K562 (cell line): ENCODE measurements around the gene PITPNC1. TPM values are rescaled to one million over a fixed set of nuclear protein-coding genes. Genes with fewer than 3 reads are reported as not detected.
A peak's percentile ranks its signal among the peaks of the same experiment; 100 is the strongest.

ENCODE experiments used
- ATAC-seq: fragments of 200-7000 bp; cut with Tn5 transposase; 3 replicates; pipeline ENCODE4 v1.9.1; 2020; ENCODE audit warnings: moderate library complexity
- BruUV-seq: library from RNA; stranded (reverse); fragments of 400-500 nt; replicated peaks from 2 replicates; lab custom pipeline; 2021; lab: Mats Ljungman, UMichigan
- CTCF ChIA-PET: fragments of 300-600 bp; formaldehyde crosslinking; extraction: SDS; loops from one replicate; lab custom pipeline; 2021; ENCODE audit warnings: low intra/inter-chr PET ratio; lab: Yijun Ruan, JAX
- POLR2A ChIA-PET: fragments of 300-600, 350-650 bp; sonication (Branson Sonifier 250); formaldehyde crosslinking; extraction: SDS; loops from one replicate; lab custom pipeline; 2021; ENCODE audit warnings: antibody characterized with exemption, inconsistent platforms; lab: Yijun Ruan, JAX
- DNase-seq, 4 experiments: peaks; one replicate each; pipeline versions ENCODE4 v3.0.0 to v3.0.0-alpha.2; 2011 to 2018; ENCODE audit warnings: low spot score in 3 of 4, mixed read lengths in 3 of 4; ENCODE audit errors: extremely low read depth in 1 of 4
- FAIRE-seq: peaks from 2 replicates; lab custom pipeline; 2011; peaks lifted over from hg19 to GRCh38; lab: Jason Lieb, UNC
- H2AFZ ChIP-seq: 2 replicates; pipeline ENCODE4 v1.6.0; 2011; ENCODE audit warnings: low read depth, low read length, control low read depth, inconsistent platforms
- H3K27ac ChIP-seq: fragments of 200-600 bp; 3 replicates; pipeline ENCODE4 v1.8.0; 2011; ENCODE audit warnings: low read depth, mild to moderate bottlenecking, control low read depth, inconsistent platforms, low read length, moderate library complexity, mixed read lengths; ENCODE audit errors: extremely low read depth
- H3K27me3 ChIP-seq, 2 experiments: fragments of 300-600 bp in 1 of 2; 2 replicates in 1 of 2; 3 replicates in 1 of 2; pipeline versions ENCODE4 v1.6.0 to v1.8.0; 2011; ENCODE audit warnings: inconsistent platforms in 2 of 2, low read length in 2 of 2, mild to moderate bottlenecking in 1 of 2, mixed read lengths in 1 of 2, moderate library complexity in 1 of 2; ENCODE audit not compliant: control insufficient read depth in 2 of 2, insufficient read depth in 2 of 2
- H3K36me3 ChIP-seq: fragments of 300-600 bp; 3 replicates; pipeline ENCODE4 v1.8.0; 2011; ENCODE audit warnings: mild to moderate bottlenecking, low read length, inconsistent platforms; ENCODE audit not compliant: control insufficient read depth, insufficient read depth
- H3K4me1 ChIP-seq, 2 experiments: fragments of 200-600 bp in 1 of 2; replicated peaks in 1 of 2; 2 replicates in 1 of 2; 3 replicates in 1 of 2; pipeline versions ENCODE4 v1.5.1 to v1.8.0; 2011; ENCODE audit warnings: inconsistent platforms in 2 of 2, low read length in 2 of 2, mild to moderate bottlenecking in 1 of 2, mixed read lengths in 1 of 2, moderate library complexity in 1 of 2; ENCODE audit not compliant: control insufficient read depth in 2 of 2, insufficient read depth in 2 of 2
- H3K4me2 ChIP-seq: 2 replicates; pipeline ENCODE4 v1.6.1; 2011; ENCODE audit warnings: low read length, control low read depth, inconsistent platforms, mixed read lengths; ENCODE audit not compliant: insufficient read depth
- H3K4me3 ChIP-seq: fragments of 200-600 bp; sonication (generic), shearing (Covaris generic); 2 replicates; pipeline ENCODE4 v1.5.1; 2016; ENCODE audit warnings: control low read depth, inconsistent platforms
- H3K79me2 ChIP-seq: fragments of 200-600 bp; 3 replicates; pipeline ENCODE4 v1.8.0; 2011; ENCODE audit warnings: low read length, inconsistent platforms; ENCODE audit not compliant: control insufficient read depth, insufficient read depth
- H3K9ac ChIP-seq, 2 experiments: 2 replicates each; pipeline versions ENCODE4 v1.6.0 to v1.6.1; 2011; ENCODE audit warnings: low read depth in 2 of 2, low read length in 2 of 2, control low read depth in 1 of 2, inconsistent platforms in 1 of 2, mild to moderate bottlenecking in 1 of 2, mixed read lengths in 1 of 2; ENCODE audit not compliant: insufficient read depth in 1 of 2
- H3K9me1 ChIP-seq: one replicate; pipeline ENCODE4 v1.6.0; 2011; ENCODE audit warnings: inconsistent platforms, mild to moderate bottlenecking, low read length, moderate library complexity; ENCODE audit not compliant: control insufficient read depth, insufficient read depth
- H3K9me3 ChIP-seq: replicated peaks from 2 replicates; pipeline ENCODE4 v1.5.1; 2011; ENCODE audit warnings: low read depth, low read length, inconsistent platforms; ENCODE audit not compliant: control insufficient read depth, insufficient read depth
- H4K20me1 ChIP-seq: replicated peaks from 2 replicates; pipeline ENCODE4 v1.6.1; 2011; ENCODE audit warnings: low read length, inconsistent platforms, mixed read lengths; ENCODE audit not compliant: control insufficient read depth, insufficient read depth
- C11orf30 ChIP-seq: fragments of 450-650 bp; IDR thresholded peaks from 2 replicates; pipeline ENCODE4 v1.6.1; 2016; ENCODE audit warnings: low read depth, mild to moderate bottlenecking
- CAMTA2 ChIP-seq: fragments of 250-450 bp; sonication (Bioruptor Pico); conservative IDR thresholded peaks from 2 replicates; pipeline ENCODE4 v1.5.1; 2022
- CBFA2T2 ChIP-seq: fragments of 450-650 bp; conservative IDR thresholded peaks from 2 replicates; pipeline ENCODE4 v1.6.1; 2017; ENCODE audit warnings: mild to moderate bottlenecking
- CEBPG ChIP-seq, 3 experiments: fragments of 200-800 bp in 1 of 3; sonication (Bioruptor generic) in 1 of 3; sonication (generic) in 1 of 3; formaldehyde crosslinking in 1 of 3; IDR thresholded peaks in 2 of 3; conservative IDR thresholded peaks in 1 of 3; 2 replicates each; pipeline versions ENCODE4 v1.6.1 to v1.8.0; 2016 to 2022; ENCODE audit warnings: missing compliant biosample characterization in 2 of 3, missing genetic modification characterization in 2 of 3, mild to moderate bottlenecking in 1 of 3, missing genetic modification reagents in 1 of 3
- FOSL1 ChIP-seq: fragments of 200-800 bp; sonication (Bioruptor generic); conservative IDR thresholded peaks from 2 replicates; pipeline ENCODE4 v1.6.1; 2016; ENCODE audit warnings: missing genetic modification characterization, missing compliant biosample characterization
- JUND ChIP-seq, 2 experiments: IDR thresholded peaks; 2 replicates in 1 of 2; 3 replicates in 1 of 2; pipeline ENCODE4 v1.6.1; 2011; ENCODE audit warnings: borderline replicate concordance in 2 of 2, low read depth in 2 of 2, low read length in 2 of 2, improper control_type of control experiment in 1 of 2, missing biosample characterization in 1 of 2, missing genetic modification characterization in 1 of 2, missing genetic modification reagents in 1 of 2
- MNT ChIP-seq, 2 experiments: fragments of 450-650 bp; conservative IDR thresholded peaks; 2 replicates each; pipeline ENCODE4 v1.6.1; 2017; ENCODE audit warnings: mild to moderate bottlenecking in 2 of 2, moderate library complexity in 2 of 2
- NFXL1 ChIP-seq: fragments of 450-650 bp; formaldehyde crosslinking; IDR thresholded peaks from 2 replicates; pipeline ENCODE4 v1.4.0; 2021; ENCODE audit warnings: mild to moderate bottlenecking
- PHB2 ChIP-seq: fragments of 450-650 bp; IDR thresholded peaks from 2 replicates; pipeline ENCODE4 v1.6.1; 2017; ENCODE audit warnings: low read depth
- SNAPC5 ChIP-seq: fragments of 250-450 bp; sonication (Bioruptor Pico); IDR thresholded peaks from 2 replicates; pipeline ENCODE4 v1.8.0; 2021; ENCODE audit warnings: moderate library complexity, mild to moderate bottlenecking, inconsistent platforms
- ZBTB33 ChIP-seq: sonication (generic); formaldehyde crosslinking; IDR thresholded peaks from 2 replicates; pipeline ENCODE4 v1.8.1; 2023; ENCODE audit warnings: mild to moderate bottlenecking, missing genetic modification reagents
- ZFX ChIP-seq: sonication (generic); formaldehyde crosslinking; IDR thresholded peaks from 2 replicates; pipeline ENCODE4 v1.8.0; 2022; ENCODE audit warnings: mild to moderate bottlenecking, missing genetic modification reagents, moderate library complexity
- ZNF77 ChIP-seq: fragments of 250-450 bp; sonication (Bioruptor Pico); IDR thresholded peaks from 2 replicates; pipeline ENCODE4 v1.5.0; 2020
- WGBS: fragments of 100-300 bp; shearing (Covaris generic); methylation state at CpG from one replicate; pipeline ENCODE4 v1.1.6; 2016; ENCODE audit warnings: low coverage, mixed read lengths; ENCODE audit not compliant: insufficient coverage; ENCODE audit errors: missing lambda C conversion rate; 5-methylcytosine and 5-hydroxymethylcytosine counted together
- in situ Hi-C: fragments of 300-500 bp; cut with MboI; formaldehyde crosslinking; loops from 4 replicates; pipeline ENCODE4 v1.15.0; 2018; ENCODE audit warnings: inconsistent platforms, mixed read lengths
- intact Hi-C: fragments of 100-400 bp; cut with micrococcal nuclease; formaldehyde crosslinking; loops from 2 replicates; pipeline ENCODE4 v1.14.2; 2022
- polyA plus RNA-seq, 8 experiments: library from polyadenylated mRNA; depleted of rRNA in 4 of 8; stranded (reverse) in 5 of 8; unstranded in 3 of 8; fragments of >200 nt; fragmentation: Nextera tagmentation in 2 of 8; fragmentation: Illumina TruSeq in 1 of 8; extraction: Ambion mirVana in 2 of 8; extraction: Trizol in 1 of 8; gene quantifications; 2 replicates each; pipeline versions ENCODE4 v1.2.1 to v1.2.3, GENCODE V29; 2011 to 2014; ENCODE audit warnings: inconsistent platforms in 1 of 8, missing spikeins in 1 of 8
- total RNA-seq, 7 experiments: library from RNA; depleted of rRNA in 6 of 7; stranded (reverse); fragments of >200 nt in 6 of 7; fragmentation: Illumina TruSeq in 2 of 7; extraction: Trizol in 2 of 7; gene quantifications; 2 replicates each; pipeline versions ENCODE4 v1.2.1 to v1.2.3, GENCODE V29; 2011 to 2021; ENCODE audit warnings: low replicate concordance in 1 of 7
- TF ChIP-seq, protein P1 (sequence below), 2 experiments: fragments of 450-650 bp in 1 of 2; sonication (generic) in 1 of 2; formaldehyde crosslinking in 1 of 2; IDR thresholded peaks in 1 of 2; conservative IDR thresholded peaks in 1 of 2; 2 replicates each; pipeline versions ENCODE4 v1.6.1 to v1.8.1; 2016 to 2023; ENCODE audit warnings: mild to moderate bottlenecking in 2 of 2, moderate library complexity in 2 of 2, inconsistent platforms in 1 of 2, missing genetic modification reagents in 1 of 2
- TF ChIP-seq, protein P2 (sequence below): sonication (generic); formaldehyde crosslinking; IDR thresholded peaks from 2 replicates; pipeline ENCODE4 v1.9.0; 2022; ENCODE audit warnings: mild to moderate bottlenecking, missing genetic modification reagents

PITPNC1 gene
- total and polyA plus RNA-seq, 9 of the 15 experiments (the other 6 are each of a cell fraction or from before 2014, with no cell fraction given): 0.11 to 1.1 (median 0.65) TPM

DNA sequence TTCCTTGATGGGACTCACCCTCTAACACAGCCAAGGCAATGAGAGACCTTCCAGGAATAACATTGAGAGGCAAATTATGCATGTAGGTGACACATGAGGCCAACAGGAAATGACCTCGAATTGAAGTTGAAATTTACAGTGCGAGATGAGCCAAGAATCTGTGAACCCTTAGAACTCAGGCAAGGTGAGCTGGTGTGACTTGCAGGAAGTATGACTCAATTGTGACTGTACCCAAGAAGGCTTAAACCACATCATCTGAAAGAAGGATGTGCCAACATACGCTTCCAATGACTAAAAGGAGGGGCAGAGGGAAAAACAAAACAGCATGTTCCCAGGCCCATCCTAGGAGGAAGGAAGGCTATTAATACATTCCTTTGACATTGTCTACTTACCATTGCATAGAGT, 44.8 kb downstream of the PITPNC1 start:
- POLR2A ChIA-PET: interaction anchor here (0.7 to 1.1 kb wide), 2 partner anchors 16 to 53 kb away, joined by 3 to 4 read pairs; no protein-coding TSS in a partner anchor
- Histone ChIP-seq H3K9ac (no peak overlapping the region), H3K4me3 (no peak overlapping the region), H3K4me2 (no peak overlapping the region), H4K20me1 (no peaks in the 10 kb centered on the region), H2AFZ (no peak overlapping the region), H3K79me2 (no peaks in the 10 kb centered on the region), H3K9me3 (no peaks in the 10 kb centered on the region), H3K36me3 (no peaks in the 10 kb centered on the region), H3K27ac (no peak overlapping the region), H3K9me1 (no peaks in the 10 kb centered on the region), H3K4me1 (no peaks in the 10 kb centered on the region; a peak in 1 of 5 replicates), H3K27me3 (peaks cover 13 to 35% of the 10 kb centered on the region in 2 experiments; a peak in 4 of 5 replicates)
- 0% methylated on average over 3 of the region's 3 CpGs for WGBS
- no peak for DNase-seq
- no peak for FAIRE-seq
- no TSS peak for BruUV-seq
- intact Hi-C loops: no loop called here
- CTCF ChIA-PET: no interaction called here
- ATAC-seq: no peak
- in situ Hi-C loops: no loop called here
- no peak for TF ChIP-seq CEBPG (CRISPR knock-in tag; IDR thresholded peaks at IDR 0.05)
- 0 out of 4 replicates have a peak, but pooled peaks of 1 of the 2 experiments have one; percentile 28 for TF ChIP-seq CEBPG (tag; conservative IDR thresholded peaks at IDR 0.05 in 1 of 2, IDR thresholded peaks at IDR 0.05 in 1 of 2)
- TF ChIP-seq, protein P1, sequence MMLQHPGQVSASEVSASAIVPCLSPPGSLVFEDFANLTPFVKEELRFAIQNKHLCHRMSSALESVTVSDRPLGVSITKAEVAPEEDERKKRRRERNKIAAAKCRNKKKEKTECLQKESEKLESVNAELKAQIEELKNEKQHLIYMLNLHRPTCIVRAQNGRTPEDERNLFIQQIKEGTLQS (IDR thresholded peaks at IDR 0.05): 0 out of 2 replicates have a peak, but pooled peaks have one; percentile 20
- TF ChIP-seq, protein P1 (CRISPR knock-in tag; conservative IDR thresholded peaks at IDR 0.05): no peak
- 0 out of 2 replicates have a peak, but pooled peaks have one; percentile 17 for TF ChIP-seq FOSL1
- TF ChIP-seq SNAPC5 (CRISPR knock-in tag): no peak
- TF ChIP-seq C11orf30: no peak
- TF ChIP-seq, protein P2, sequence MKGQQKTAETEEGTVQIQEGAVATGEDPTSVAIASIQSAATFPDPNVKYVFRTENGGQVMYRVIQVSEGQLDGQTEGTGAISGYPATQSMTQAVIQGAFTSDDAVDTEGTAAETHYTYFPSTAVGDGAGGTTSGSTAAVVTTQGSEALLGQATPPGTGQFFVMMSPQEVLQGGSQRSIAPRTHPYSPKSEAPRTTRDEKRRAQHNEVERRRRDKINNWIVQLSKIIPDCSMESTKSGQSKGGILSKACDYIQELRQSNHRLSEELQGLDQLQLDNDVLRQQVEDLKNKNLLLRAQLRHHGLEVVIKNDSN: no peak
- no peak for TF ChIP-seq ZNF77 (CRISPR knock-in tag)
- TF ChIP-seq ZBTB33 (CRISPR knock-in tag): no peak
- TF ChIP-seq CAMTA2 (CRISPR knock-in tag): no peak
- TF ChIP-seq ZFX (CRISPR knock-in tag): no peak
- no peak for TF ChIP-seq JUND (IDR thresholded peaks at IDR 0.05; ENCODE audit: borderline replicate concordance, low read depth, low read length)
- no peak for TF ChIP-seq JUND (tag; IDR thresholded peaks at IDR 0.05; ENCODE audit: borderline replicate concordance, low read depth, low read length)
- no peak for TF ChIP-seq PHB2
- TF ChIP-seq MNT (conservative IDR thresholded peaks at IDR 0.05): no peak
- TF ChIP-seq NFXL1 (CRISPR knock-in tag): no peak
- no peak for TF ChIP-seq CBFA2T2
